Thymus (tissue), 11 donors: Measurements from ENCODE around the gene GAS7. TPM values are rescaled to one million over a fixed set of nuclear protein-coding genes. Genes with fewer than 3 reads are reported as not detected.

Experiments used
- DNase-seq, 9 donors: peaks; one replicate each; pipeline ENCODE4 v3.0.0-alpha.2; 2013; ENCODE audit warnings: low spot score in 9 of 9, low read depth in 6 of 9, missing footprints in 1 of 9
- H3K27ac ChIP-seq, 2 donors: one replicate each; pipeline ENCODE4 v1.5.1; 2013; ENCODE audit warnings: control low read depth in 1 of 2, low read depth in 1 of 2, low read length in 1 of 2, mild to moderate bottlenecking in 1 of 2, moderate library complexity in 1 of 2
- H3K27me3 ChIP-seq, 2 donors: one replicate each; pipeline ENCODE4 v1.5.1; 2013; ENCODE audit warnings: low read length in 1 of 2; ENCODE audit not compliant: control insufficient read depth in 2 of 2, insufficient read depth in 1 of 2
- H3K36me3 ChIP-seq, 2 donors: one replicate each; pipeline ENCODE4 v1.5.1; 2013; ENCODE audit warnings: low read length in 1 of 2, mild to moderate bottlenecking in 1 of 2, moderate library complexity in 1 of 2; ENCODE audit not compliant: control insufficient read depth in 2 of 2, insufficient read depth in 2 of 2
- H3K4me1 ChIP-seq, 2 donors: one replicate each; pipeline ENCODE4 v1.5.1; 2013; ENCODE audit warnings: low read length in 2 of 2; ENCODE audit not compliant: control insufficient read depth in 2 of 2, insufficient read depth in 2 of 2
- H3K4me3 ChIP-seq, 2 donors: one replicate each; pipeline ENCODE4 v1.5.1; 2013; ENCODE audit warnings: low read length in 2 of 2, control low read depth in 1 of 2, mild to moderate bottlenecking in 1 of 2
- H3K9me3 ChIP-seq, 2 donors: one replicate each; pipeline ENCODE4 v1.5.1; 2013; ENCODE audit warnings: low read length in 1 of 2, mild to moderate bottlenecking in 1 of 2; ENCODE audit not compliant: control insufficient read depth in 2 of 2, insufficient read depth in 1 of 2
- WGBS: extraction: QIAGEN DNeasy Blood & Tissue Kit; methylation state at CpG from one replicate; pipeline ENCODE4 v1.1.7; 2013; 5-methylcytosine and 5-hydroxymethylcytosine counted together
- polyA plus RNA-seq: library from polyadenylated mRNA; stranded (reverse); fragments of 200-250 nt; gene quantifications from one replicate; pipeline ENCODE4 v1.2.3, GENCODE V29; 2013
- total RNA-seq: library from RNA; stranded (reverse); fragments of 120-200 nt; gene quantifications from one replicate; pipeline ENCODE4 v1.2.4, GENCODE V29; 2013
- donor health status: healthy.

Gene GAS7
- total and polyA plus RNA-seq, 2 donors = 4.3 to 9.7 TPM

GRCh38 chr17:9899280-9900043 is 298.9 kb downstream of the GAS7 start:
- Histone ChIP-seq H3K9me3 (no peaks in the 10 kb centered on the region), H3K4me3 (no peak overlapping the region), H3K4me1 (no peaks in the 10 kb centered on the region), H3K36me3 (no peaks in the 10 kb centered on the region), H3K27ac (no peak overlapping the region), H3K27me3 (peaks cover 0 to 24% of the 10 kb centered on the region in 2 donors)
- 81% methylated on average over 21 of the region's 21 CpGs for WGBS
- DNase-seq = no peak

GRCh38 chr17:9898812-9899211 is 299.6 kb downstream of the GAS7 start:
- H3K27ac ChIP-seq = no peak overlapping the region
- H3K36me3 ChIP-seq = no peaks in the 10 kb centered on the region
- no peak for DNase-seq
- WGBS = 96% methylated on average over 8 of the region's 8 CpGs
- H3K9me3 ChIP-seq = no peaks in the 10 kb centered on the region
- no peak overlapping the region for H3K4me3 ChIP-seq
- no peaks in the 10 kb centered on the region for H3K4me1 ChIP-seq
- H3K27me3 ChIP-seq = peaks cover 0 to 24% of the 10 kb centered on the region in 2 donors

GRCh38 chr17:9897372-9897968 is 300.9 kb downstream of the GAS7 start:
- 90% methylated on average over 13 of the region's 13 CpGs for whole genome bisulfite sequencing
- Histone ChIP-seq H3K27ac (no peak overlapping the region), H3K9me3 (no peaks in the 10 kb centered on the region), H3K4me1 (no peaks in the 10 kb centered on the region), H3K27me3 (peaks cover 0 to 24% of the 10 kb centered on the region in 2 donors), H3K4me3 (no peak overlapping the region), H3K36me3 (no peaks in the 10 kb centered on the region)
- no peak for DNase-seq

DNA sequence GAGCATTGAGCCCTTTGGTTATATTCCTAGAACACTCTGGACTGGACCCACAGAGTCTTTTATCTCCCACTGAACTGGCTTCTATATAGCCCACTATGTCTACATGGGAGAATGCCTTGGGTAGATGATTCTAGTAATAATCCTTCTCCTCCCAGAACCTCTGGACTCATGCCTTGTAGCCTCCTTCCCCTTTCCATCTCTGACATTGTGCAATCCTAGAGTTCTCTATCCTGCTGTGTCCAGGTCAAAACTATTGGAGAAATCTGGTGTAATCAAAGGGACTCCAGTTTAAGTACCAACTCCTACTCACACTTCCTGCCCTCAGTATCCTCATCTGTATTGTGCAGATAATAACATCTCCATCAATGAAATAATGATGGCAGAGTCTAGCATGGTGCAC is 302.5 kb downstream of the GAS7 start:
- no peaks in the 10 kb centered on the region for H3K36me3 ChIP-seq
- no peaks in the 10 kb centered on the region for H3K4me1 ChIP-seq
- DNase-seq = no peak
- H3K9me3 ChIP-seq = no peaks in the 10 kb centered on the region
- H3K4me3 ChIP-seq = no peak overlapping the region
- H3K27me3 ChIP-seq = peaks cover 0 to 16% of the 10 kb centered on the region in 2 donors
- no peak overlapping the region for H3K27ac ChIP-seq

DNA sequence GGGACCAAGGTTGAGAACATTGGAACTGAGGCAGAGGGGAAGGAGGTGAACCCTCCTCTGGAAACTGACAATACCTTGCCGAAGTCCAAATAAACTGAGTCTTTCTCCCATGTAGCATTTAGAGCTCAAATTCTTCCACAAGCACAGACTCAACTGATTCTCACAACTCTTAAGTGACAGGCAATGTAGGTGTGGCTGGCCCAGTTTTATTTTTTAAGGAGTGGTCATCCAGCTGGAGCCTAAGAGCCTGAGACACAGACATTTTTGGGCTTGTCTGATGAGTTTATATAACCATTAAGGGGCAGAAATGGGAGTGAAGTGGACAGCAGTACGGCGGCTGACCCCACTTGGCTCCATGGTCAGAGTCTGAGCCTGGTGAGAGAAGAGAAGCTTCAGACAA is 304.2 kb downstream of the GAS7 start:
- peaks cover 0 to 3% of the 10 kb centered on the region in 2 donors for H3K27me3 ChIP-seq
- no peaks in the 10 kb centered on the region for H3K4me1 ChIP-seq
- no peak overlapping the region for H3K4me3 ChIP-seq
- 96% methylated on average over 3 of the region's 3 CpGs for WGBS
- no peak for DNase-seq
- no peak overlapping the region for H3K27ac ChIP-seq
- no peaks in the 10 kb centered on the region for H3K9me3 ChIP-seq
- H3K36me3 ChIP-seq = no peaks in the 10 kb centered on the region

DNA sequence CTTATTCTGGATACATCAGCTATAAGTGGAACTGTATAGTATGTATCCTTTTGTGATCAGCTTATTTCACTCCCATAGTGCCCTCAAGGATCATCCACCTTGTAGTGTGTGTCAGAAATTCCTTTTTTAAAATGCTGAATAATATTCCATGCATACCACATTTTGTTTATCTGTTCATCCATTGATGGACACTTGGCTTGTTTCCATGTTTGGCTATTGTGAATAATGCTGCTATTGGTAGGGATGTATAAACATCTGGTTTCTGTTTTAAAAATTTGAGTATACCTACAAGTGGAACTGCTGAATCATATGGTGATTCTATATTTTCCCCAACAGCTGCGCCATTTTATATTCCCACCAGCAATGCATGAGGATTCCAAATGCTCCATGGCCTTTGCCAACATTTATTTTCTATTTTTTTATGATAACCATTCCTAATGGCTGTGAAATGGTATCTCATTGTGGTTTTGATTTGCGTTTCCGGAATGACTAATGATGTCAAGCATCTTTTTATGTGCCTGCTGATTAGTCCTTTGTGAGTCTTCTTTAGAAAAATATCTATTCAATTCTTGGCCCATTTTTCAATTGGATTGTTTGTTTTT is 304.9 kb downstream of the GAS7 start:
- no peak overlapping the region for H3K27ac ChIP-seq
- H3K27me3 ChIP-seq = peaks cover 0 to 2% of the 10 kb centered on the region in 2 donors
- no peak overlapping the region for H3K4me3 ChIP-seq
- H3K9me3 ChIP-seq = no peaks in the 10 kb centered on the region
- no peaks in the 10 kb centered on the region for H3K4me1 ChIP-seq
- no peaks in the 10 kb centered on the region for H3K36me3 ChIP-seq
- WGBS = 90% methylated on average over 3 of the region's 3 CpGs
- DNase-seq = no peak

DNA sequence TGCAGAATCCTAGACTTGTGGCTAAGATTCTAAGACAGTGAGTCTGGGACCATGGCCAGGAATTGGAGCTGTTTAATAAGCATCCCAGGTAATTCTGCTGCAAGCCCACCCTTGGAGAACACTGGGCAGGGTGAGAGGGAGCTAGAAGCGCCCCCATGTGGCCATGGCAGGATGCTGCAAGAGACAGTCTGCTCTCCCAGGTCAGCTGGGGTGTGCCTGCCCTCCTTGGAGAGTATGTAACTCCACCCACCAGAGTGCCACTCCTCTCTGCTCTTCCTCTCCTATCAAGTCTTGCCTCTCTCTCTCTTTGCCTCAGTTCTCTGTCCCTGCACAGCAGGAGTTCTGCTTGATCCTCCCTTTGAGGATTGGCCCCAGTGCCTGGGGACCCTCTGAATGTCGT is 308.3 kb downstream of the GAS7 start:
- Histone ChIP-seq H3K9me3 (no peaks in the 10 kb centered on the region), H3K4me1 (no peaks in the 10 kb centered on the region), H3K27ac (no peak overlapping the region), H3K36me3 (no peaks in the 10 kb centered on the region), H3K27me3 (no peaks in the 10 kb centered on the region), H3K4me3 (no peak overlapping the region)
- DNase-seq = peak in 4 of 9 donors; percentile 3 to 25 (median 13)
- WGBS = 27% methylated on average over 2 of the region's 2 CpGs

- Histone ChIP-seq H3K9me3 (no peaks in the 10 kb centered on the region), H3K4me1 (no peaks in the 10 kb centered on the region), H3K27me3 (no peaks in the 10 kb centered on the region), H3K4me3 (no peak overlapping the region), H3K36me3 (no peaks in the 10 kb centered on the region), H3K27ac (no peak overlapping the region)
- DNase-seq = no peak
- 93% methylated on average over 8 of the region's 8 CpGs for WGBS
Observed at GRCh38 chr17:9887508-9887907, 310.9 kb downstream of the GAS7 start.

DNA sequence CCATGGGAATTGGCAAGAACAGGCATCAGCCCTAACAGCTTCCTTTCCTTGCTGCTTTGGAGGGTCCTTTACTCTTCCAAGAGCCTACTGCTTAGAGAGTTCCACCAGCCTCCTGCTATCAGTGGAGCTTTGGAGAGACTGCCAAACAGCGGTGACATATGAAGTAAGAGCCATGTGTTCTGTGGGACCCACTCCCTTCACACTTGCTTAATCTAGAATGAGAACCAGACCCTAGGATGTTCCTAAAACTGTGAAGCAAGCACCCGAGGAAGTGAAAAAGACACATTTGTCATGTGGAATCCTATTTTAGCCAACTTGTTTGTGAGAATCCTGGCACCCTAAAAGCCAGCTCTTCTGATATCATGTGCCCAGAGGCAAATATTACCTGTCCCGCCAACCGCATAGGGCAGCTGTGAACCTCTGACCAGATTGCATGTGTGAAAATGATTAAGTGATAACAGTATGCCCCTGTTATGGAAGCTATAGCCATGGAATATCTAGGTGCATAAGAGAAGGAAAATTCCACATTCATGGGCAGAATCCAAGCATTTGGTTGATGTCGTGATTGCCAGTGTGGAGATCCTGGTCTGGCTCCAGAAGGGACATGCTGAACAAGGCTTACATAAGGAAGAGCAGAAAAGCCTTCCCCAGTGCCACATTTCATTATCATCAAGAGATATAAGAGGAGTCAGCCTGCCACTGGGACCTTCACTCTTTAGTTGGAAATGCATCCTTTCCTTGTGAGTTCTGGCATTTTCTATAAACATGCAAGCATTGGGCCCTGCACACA is 312.1 kb downstream of the GAS7 start:
- Histone ChIP-seq H3K4me3 (no peak overlapping the region), H3K36me3 (no peaks in the 10 kb centered on the region), H3K4me1 (no peaks in the 10 kb centered on the region), H3K27ac (no peak overlapping the region), H3K9me3 (no peaks in the 10 kb centered on the region), H3K27me3 (no peaks in the 10 kb centered on the region)
- 96% methylated on average over 5 of the region's 5 CpGs for WGBS
- DNase-seq = no peak
